ENCODE results near the gene IL16.
"Not testable (repeated sequence)": the region's sequence is repeated elsewhere in the genome, so short reads cannot be mapped to it uniquely, and the experiment has no call there.

IL16 gene

GRCh38 chr15:81339321-81339720 lies 142.6 kb downstream of the IL16 start:
- H3K4me3 ChIP-seq (ENCODE audit: low read length) = no peak overlapping the region
- H3K27ac ChIP-seq (ENCODE audit: low read length) = no peak overlapping the region
- no peaks in the 10 kb centered on the region for H3K27me3 ChIP-seq (ENCODE audit: insufficient read depth, low read length)
- no peaks in the 10 kb centered on the region for H3K36me3 ChIP-seq (ENCODE audit: insufficient read depth, low read depth, low read length)
- no peaks in the 10 kb centered on the region for H3K9me3 ChIP-seq (ENCODE audit: insufficient read depth, low read depth, low read length)
- H3K4me1 ChIP-seq (ENCODE audit: insufficient read depth, low read length) = no peaks in the 10 kb centered on the region
- H3K9ac ChIP-seq (ENCODE audit: low read depth, low read length) = no peak overlapping the region

GRCh38 chr15:81339851-81340250 lies 143.2 kb downstream of the IL16 start:
- no peak overlapping the region for H3K27ac ChIP-seq (ENCODE audit: low read length)

GRCh38 chr15:81341351-81341750 lies 144.7 kb downstream of the IL16 start:
- H3K27ac ChIP-seq (ENCODE audit: low read length) = no peak overlapping the region
- no peaks in the 10 kb centered on the region for H3K9me3 ChIP-seq (ENCODE audit: insufficient read depth, low read depth, low read length)
- H3K36me3 ChIP-seq (ENCODE audit: insufficient read depth, low read depth, low read length) = no peaks in the 10 kb centered on the region
- no peaks in the 10 kb centered on the region for H3K27me3 ChIP-seq (ENCODE audit: insufficient read depth, low read length)
- no peak overlapping the region for H3K4me3 ChIP-seq (ENCODE audit: low read length)
- no peaks in the 10 kb centered on the region for H3K4me1 ChIP-seq (ENCODE audit: insufficient read depth, low read length)
- H3K9ac ChIP-seq (ENCODE audit: low read depth, low read length) = no peak overlapping the region

More at GRCh38 chr15:81339851-81340250, 143.2 kb downstream of the IL16 start:
- Histone ChIP-seq H3K9ac (ENCODE audit: low read depth, low read length) (no peak overlapping the region), H3K36me3 (ENCODE audit: insufficient read depth, low read depth, low read length) (no peaks in the 10 kb centered on the region), H3K4me3 (ENCODE audit: low read length) (no peak overlapping the region), H3K4me1 (ENCODE audit: insufficient read depth, low read length) (no peaks in the 10 kb centered on the region), H3K9me3 (ENCODE audit: insufficient read depth, low read depth, low read length) (no peaks in the 10 kb centered on the region), H3K27me3 (ENCODE audit: insufficient read depth, low read length) (no peaks in the 10 kb centered on the region)

- no peaks in the 10 kb centered on the region for H3K9me3 ChIP-seq (ENCODE audit: insufficient read depth, low read depth, low read length)
- no peaks in the 10 kb centered on the region for H3K27me3 ChIP-seq (ENCODE audit: insufficient read depth, low read length)
- no peaks in the 10 kb centered on the region; the same call in 1 of the 2 replicates for H3K4me1 ChIP-seq (ENCODE audit: insufficient read depth, low read length)
- no peak overlapping the region for H3K9ac ChIP-seq (ENCODE audit: low read depth, low read length)
- H3K27ac ChIP-seq (ENCODE audit: low read length) = no peak overlapping the region
- H3K36me3 ChIP-seq (ENCODE audit: insufficient read depth, low read depth, low read length) = no peaks in the 10 kb centered on the region
- no peak overlapping the region for H3K4me3 ChIP-seq (ENCODE audit: low read length)
Observed at GRCh38 chr15:81343371-81343770, 146.7 kb downstream of the IL16 start.

GRCh38 chr15:81346611-81347010 lies 149.9 kb downstream of the IL16 start:
- Histone ChIP-seq H3K4me1 (ENCODE audit: insufficient read depth, low read length) (no peaks in the 10 kb centered on the region; the same call in 1 of the 2 replicates), H3K4me3 (ENCODE audit: low read length) (no peak overlapping the region), H3K27ac (ENCODE audit: low read length) (no peak overlapping the region), H3K9ac (ENCODE audit: low read depth, low read length) (no peak overlapping the region), H3K27me3 (ENCODE audit: insufficient read depth, low read length) (no peaks in the 10 kb centered on the region), H3K36me3 (ENCODE audit: insufficient read depth, low read depth, low read length) (no peaks in the 10 kb centered on the region), H3K9me3 (ENCODE audit: insufficient read depth, low read depth, low read length) (no peaks in the 10 kb centered on the region)

GRCh38 chr15:81347910-81348309 lies 151.2 kb downstream of the IL16 start:
- H3K27me3 ChIP-seq (ENCODE audit: insufficient read depth, low read length) = no peaks in the 10 kb centered on the region
- H3K9me3 ChIP-seq (ENCODE audit: insufficient read depth, low read depth, low read length) = no peaks in the 10 kb centered on the region
- H3K4me3 ChIP-seq (ENCODE audit: low read length) = no peak overlapping the region
- no peak overlapping the region for H3K27ac ChIP-seq (ENCODE audit: low read length)
- H3K36me3 ChIP-seq (ENCODE audit: insufficient read depth, low read depth, low read length) = no peaks in the 10 kb centered on the region
- no peak overlapping the region for H3K9ac ChIP-seq (ENCODE audit: low read depth, low read length)
- H3K4me1 ChIP-seq (ENCODE audit: insufficient read depth, low read length) = no peaks in the 10 kb centered on the region; the same call in 1 of the 2 replicates

GRCh38 chr15:81348691-81349090 lies 152.0 kb downstream of the IL16 start:
- H3K27ac ChIP-seq (ENCODE audit: low read length); H3K4me1 ChIP-seq (ENCODE audit: insufficient read depth, low read length); H3K4me3 ChIP-seq (ENCODE audit: low read length); H3K9me3 ChIP-seq (ENCODE audit: insufficient read depth, low read depth, low read length); H3K27me3 ChIP-seq (ENCODE audit: insufficient read depth, low read length); H3K36me3 ChIP-seq (ENCODE audit: insufficient read depth, low read depth, low read length); H3K9ac ChIP-seq (ENCODE audit: low read depth, low read length): not testable (repeated sequence)

GRCh38 chr15:81349271-81349670 lies 152.6 kb downstream of the IL16 start:
- Histone ChIP-seq H3K9ac (ENCODE audit: low read depth, low read length) (no peak overlapping the region), H3K27ac (ENCODE audit: low read length) (no peak overlapping the region), H3K27me3 (ENCODE audit: insufficient read depth, low read length) (no peaks in the 10 kb centered on the region), H3K4me1 (ENCODE audit: insufficient read depth, low read length) (no peaks in the 10 kb centered on the region; the same call in 1 of the 2 replicates), H3K36me3 (ENCODE audit: insufficient read depth, low read depth, low read length) (no peaks in the 10 kb centered on the region), H3K9me3 (ENCODE audit: insufficient read depth, low read depth, low read length) (no peaks in the 10 kb centered on the region), H3K4me3 (ENCODE audit: low read length) (no peak overlapping the region)

- H3K9ac ChIP-seq (ENCODE audit: low read depth, low read length) = no peak overlapping the region
- no peaks in the 10 kb centered on the region for H3K27me3 ChIP-seq (ENCODE audit: insufficient read depth, low read length)
- no peaks in the 10 kb centered on the region for H3K9me3 ChIP-seq (ENCODE audit: insufficient read depth, low read depth, low read length)
- peaks cover 7% of the 10 kb centered on the region for H3K4me1 ChIP-seq (ENCODE audit: insufficient read depth, low read length)
- H3K4me3 ChIP-seq (ENCODE audit: low read length) = no peak overlapping the region
- H3K27ac ChIP-seq (ENCODE audit: low read length) = no peak overlapping the region
- H3K36me3 ChIP-seq (ENCODE audit: insufficient read depth, low read depth, low read length) = no peaks in the 10 kb centered on the region
Observed at GRCh38 chr15:81351651-81352050, 155.0 kb downstream of the IL16 start.

- Histone ChIP-seq H3K27ac (ENCODE audit: low read length) (no peak overlapping the region), H3K36me3 (ENCODE audit: insufficient read depth, low read depth, low read length) (no peaks in the 10 kb centered on the region), H3K4me3 (ENCODE audit: low read length) (no peak overlapping the region), H3K9ac (ENCODE audit: low read depth, low read length) (no peak overlapping the region), H3K27me3 (ENCODE audit: insufficient read depth, low read length) (no peaks in the 10 kb centered on the region), H3K9me3 (ENCODE audit: insufficient read depth, low read depth, low read length) (no peaks in the 10 kb centered on the region), H3K4me1 (ENCODE audit: insufficient read depth, low read length) (peaks cover 7% of the 10 kb centered on the region; the same call in 1 of the 2 replicates)
Observed at GRCh38 chr15:81356252-81356651, 159.6 kb downstream of the IL16 start.

- no peak overlapping the region for H3K9ac ChIP-seq (ENCODE audit: low read depth, low read length)
- H3K4me1 ChIP-seq (ENCODE audit: insufficient read depth, low read length) = peaks cover 7% of the 10 kb centered on the region; the same call in 1 of the 2 replicates
- H3K4me3 ChIP-seq (ENCODE audit: low read length) = no peak overlapping the region
- H3K36me3 ChIP-seq (ENCODE audit: insufficient read depth, low read depth, low read length) = no peaks in the 10 kb centered on the region
- no peak overlapping the region for H3K27ac ChIP-seq (ENCODE audit: low read length)
- H3K27me3 ChIP-seq (ENCODE audit: insufficient read depth, low read length) = no peaks in the 10 kb centered on the region
- no peaks in the 10 kb centered on the region for H3K9me3 ChIP-seq (ENCODE audit: insufficient read depth, low read depth, low read length)
Observed at GRCh38 chr15:81357180-81357686, 160.6 kb downstream of the IL16 start.

- Histone ChIP-seq H3K4me1 (ENCODE audit: insufficient read depth, low read length) (peaks cover 7% of the 10 kb centered on the region; the same call in 1 of the 2 replicates), H3K4me3 (ENCODE audit: low read length) (no peak overlapping the region), H3K9ac (ENCODE audit: low read depth, low read length) (no peak overlapping the region), H3K36me3 (ENCODE audit: insufficient read depth, low read depth, low read length) (no peaks in the 10 kb centered on the region), H3K27me3 (ENCODE audit: insufficient read depth, low read length) (no peaks in the 10 kb centered on the region), H3K9me3 (ENCODE audit: insufficient read depth, low read depth, low read length) (no peaks in the 10 kb centered on the region), H3K27ac (ENCODE audit: low read length) (no peak overlapping the region)
Observed at GRCh38 chr15:81358248-81358647, 161.6 kb downstream of the IL16 start.

Measured in iPS-20b (cell line).